ENCODE measurements around the gene PPP2R3B.
"Not testable (repeated sequence)": the region's sequence is repeated elsewhere in the genome, so short reads cannot be mapped to it uniquely, and the experiment has no call there.

GRCh38 chrX:432666-433065 lies 46.0 kb upstream of the PPP2R3B start:
- not testable (repeated sequence) for TF ChIP-seq CTCF (IDR thresholded peaks at IDR 0.05; ENCODE audit: low read depth, low read length, poor library complexity, severe bottlenecking); EZH2phosphoT487 (IDR thresholded peaks at IDR 0.05; ENCODE audit: borderline replicate concordance, low read length)

Measured in DOHH2 (cell line).